ENCODE results near the gene WDR86.

The WDR86 gene

GRCh38 chr7:151346470-151346769, 63.4 kb downstream of the WDR86 start:
- no peak for DNase-seq

DNA sequence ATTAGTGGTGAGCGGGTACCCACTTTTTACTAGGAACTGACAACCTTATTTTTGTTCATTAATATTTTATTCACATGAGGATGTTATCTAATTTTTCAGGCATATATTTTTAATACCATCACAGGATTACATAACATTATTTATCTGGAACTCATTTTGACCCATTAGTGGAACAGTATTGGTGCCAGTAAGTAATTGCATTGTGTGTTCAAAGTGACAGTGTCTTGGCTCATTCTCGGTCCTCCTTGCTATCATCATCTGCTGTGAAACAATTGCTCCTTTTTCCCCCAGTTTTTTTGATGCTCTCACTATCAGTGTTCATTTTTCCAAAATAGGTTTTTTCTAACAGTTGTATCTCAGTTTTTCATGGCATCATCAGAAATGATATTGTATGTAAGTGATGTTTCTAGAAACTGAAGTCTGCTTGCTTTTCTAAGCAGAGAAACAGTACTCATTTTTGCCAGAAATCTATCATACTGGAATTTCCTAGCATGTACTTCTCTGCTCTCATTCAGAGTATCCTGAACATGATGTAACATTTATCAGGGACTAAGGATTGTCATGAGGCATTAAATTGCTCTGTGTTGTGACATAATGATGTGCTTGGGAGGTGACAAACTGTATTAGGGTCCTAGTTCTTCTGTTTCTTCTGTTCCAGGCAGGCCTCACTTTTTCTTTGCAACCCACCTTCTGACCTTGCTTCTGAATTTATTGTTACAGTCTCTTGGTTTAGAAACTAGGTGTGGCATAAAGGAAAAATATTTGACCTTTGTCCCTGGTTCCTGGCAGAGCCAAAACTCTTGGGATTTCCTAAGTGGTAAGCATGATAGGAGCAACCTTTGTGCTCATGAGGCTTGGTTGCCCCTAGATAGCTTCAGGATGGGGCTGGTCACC, 64.0 kb downstream of the WDR86 start:
- DNase-seq, result no peak

DNA sequence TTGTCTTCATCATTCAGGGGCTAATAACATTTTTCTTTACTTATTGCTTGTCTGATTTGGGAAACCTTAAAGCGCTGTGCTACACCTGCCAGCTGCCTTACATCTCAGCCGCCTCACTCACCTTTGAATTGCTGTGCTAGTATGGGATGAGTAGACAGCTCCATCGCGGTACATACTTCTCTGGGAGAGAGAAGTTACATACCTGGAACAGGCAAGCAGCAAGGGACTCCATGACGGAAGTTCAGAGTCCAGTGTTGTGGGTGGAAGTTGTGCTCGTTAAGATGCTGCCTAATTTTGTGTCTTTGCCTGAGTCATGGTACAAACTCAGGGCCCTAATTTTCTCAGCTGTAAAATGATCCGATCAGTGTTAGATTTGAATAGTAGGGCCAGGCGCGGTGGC, 66.3 kb downstream of the WDR86 start:
- DNase-seq, result no peak

DNA sequence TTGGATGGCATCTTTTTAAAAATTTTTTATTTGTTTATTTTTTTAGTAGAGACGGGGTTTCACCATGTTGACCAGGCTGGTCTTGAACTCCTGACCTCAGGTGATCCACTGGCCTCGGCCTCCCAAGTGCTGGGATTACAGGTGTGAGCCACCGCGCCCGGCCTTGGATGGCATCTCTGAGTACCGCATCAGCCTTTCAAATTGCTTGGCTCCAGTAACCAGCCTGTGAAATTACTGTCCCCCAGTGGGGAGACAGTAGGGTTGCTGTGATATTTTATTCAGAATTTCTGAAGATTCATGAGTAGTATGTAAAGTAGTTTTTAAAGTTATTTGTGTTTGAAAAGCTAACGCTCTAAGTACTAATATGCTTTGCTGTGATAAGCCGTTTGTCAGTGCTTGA, 67.0 kb downstream of the WDR86 start:
- no peak for DNase-seq

DNA sequence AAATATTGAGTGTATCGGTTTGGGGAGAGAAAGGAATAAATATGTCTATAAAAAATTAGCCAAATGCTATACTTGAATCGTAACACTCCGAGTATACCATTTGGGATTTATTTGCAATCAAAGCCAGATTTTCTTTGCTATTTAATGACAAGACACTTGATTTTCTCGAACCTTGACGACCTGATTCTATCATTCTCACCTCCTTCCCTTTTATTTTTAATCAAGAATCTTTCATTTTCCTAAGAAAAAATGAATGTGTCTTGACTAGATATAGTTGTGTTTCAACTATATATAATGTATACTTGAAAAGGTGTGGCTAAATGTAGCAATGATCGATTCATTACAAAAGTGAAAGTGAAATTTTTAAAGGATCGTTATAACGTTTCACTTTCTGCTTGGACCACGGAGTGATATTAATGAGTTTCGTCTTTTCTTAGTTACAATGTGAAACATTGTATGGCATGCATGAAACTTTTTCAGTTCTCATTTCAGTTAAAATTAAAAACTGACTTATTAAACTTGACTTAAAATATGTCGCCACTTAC, 67.7 kb downstream of the WDR86 start:
- no peak for DNase-seq

- peak; percentile 41 for DNase-seq
Observed at GRCh38 chr7:151341357-151342101, 68.3 kb downstream of the WDR86 start, which contains the start of gene NUB1. TSS of gene NUB1 (plus strand) at chr7:151341812. CDS start at chr7:151345350, 3,538 bp downstream.

GRCh38 chr7:151340794-151341356, 69.0 kb downstream of the WDR86 start:
- no peak for DNase-seq

DNA sequence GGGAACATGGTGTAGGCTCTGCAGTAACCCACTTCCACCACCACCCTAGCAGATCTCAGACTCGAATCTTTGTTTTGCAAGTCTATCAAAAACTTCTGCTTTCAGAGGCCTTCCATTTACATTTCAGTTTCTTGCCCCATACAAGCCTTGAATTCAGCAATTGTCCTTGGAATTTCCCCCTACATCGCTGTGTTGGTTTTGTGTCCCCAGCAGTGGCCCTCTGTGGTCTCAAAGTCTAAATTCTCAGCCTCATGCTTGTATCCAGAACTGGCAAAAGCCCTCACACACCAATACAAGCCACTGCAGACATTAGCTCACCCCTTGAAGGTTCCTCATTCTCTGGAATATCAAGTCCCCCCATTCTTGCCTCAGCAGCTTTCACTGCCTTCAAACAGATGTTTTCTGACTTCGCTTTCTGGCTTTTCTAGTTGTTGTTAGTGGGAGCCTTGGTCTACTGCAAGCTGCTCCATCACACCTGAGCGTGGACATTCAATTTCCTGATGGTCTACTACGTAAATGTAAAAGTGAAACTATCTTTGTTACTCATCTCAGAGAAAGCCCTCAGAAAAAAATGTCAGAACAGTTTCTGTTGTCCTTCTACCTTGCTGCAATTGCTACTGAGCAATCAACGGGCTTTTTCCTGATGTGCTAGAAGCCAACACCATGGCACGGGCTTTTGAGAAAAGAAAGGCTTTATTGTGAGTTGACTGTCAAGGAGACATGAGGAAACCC, 70.0 kb downstream of the WDR86 start:
- DNase-seq, result no peak

DNA sequence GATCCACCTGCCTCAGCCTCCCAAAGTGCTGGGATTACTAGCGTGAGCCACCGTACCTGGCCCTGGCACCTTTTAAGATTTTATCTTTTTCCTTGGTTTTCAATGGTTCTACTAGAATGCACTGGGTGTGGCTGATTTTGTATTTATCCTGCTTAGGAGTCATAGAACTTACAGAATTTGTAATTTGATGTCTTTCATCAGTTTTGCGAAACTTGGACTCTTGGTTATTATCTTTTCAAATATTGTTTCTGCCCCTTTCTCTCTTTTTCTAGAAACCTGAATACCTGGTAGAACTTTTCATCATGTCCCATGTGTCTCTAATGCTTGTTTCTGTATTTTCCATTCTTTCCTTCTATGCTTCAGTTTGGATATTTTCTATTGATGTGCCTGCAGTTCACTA, 71.0 kb downstream of the WDR86 start:
- no peak for DNase-seq

- DNase-seq, result no peak
Observed at GRCh38 chr7:151337346-151337745, 72.5 kb downstream of the WDR86 start.

GRCh38 chr7:151336027-151336708, 73.7 kb downstream of the WDR86 start:
- no peak for DNase-seq

GRCh38 chr7:151334628-151335027, 75.2 kb downstream of the WDR86 start:
- no peak for DNase-seq
